Osteocyte (in vitro differentiated cells): Measurements from ENCODE around the gene DPF3. TPM values are rescaled to one million over a fixed set of nuclear protein-coding genes. Genes with fewer than 3 reads are reported as not detected.

Source experiments
- DNase-seq: peaks from one replicate; pipeline ENCODE4 v3.0.0; 2021; ENCODE audit warnings: mixed read lengths; ENCODE audit not compliant: unreplicated experiment; ENCODE audit errors: extremely low spot score
- H3K27ac Mint-ChIP-seq: one replicate; pipeline ENCODE4 v1.8.0; 2021; ENCODE audit warnings: mild to moderate bottlenecking, mixed read lengths; ENCODE audit not compliant: unreplicated experiment
- H3K27me3 Mint-ChIP-seq: one replicate; pipeline ENCODE4 v1.8.0; 2021; ENCODE audit warnings: mixed read lengths; ENCODE audit not compliant: unreplicated experiment
- H3K36me3 Mint-ChIP-seq: one replicate; pipeline ENCODE4 v1.8.0; 2021; ENCODE audit warnings: mixed read lengths; ENCODE audit not compliant: unreplicated experiment
- H3K4me1 Mint-ChIP-seq: one replicate; pipeline ENCODE4 v1.8.0; 2021; ENCODE audit warnings: mixed read lengths; ENCODE audit not compliant: unreplicated experiment
- H3K4me3 Mint-ChIP-seq: one replicate; pipeline ENCODE4 v1.8.0; 2021; ENCODE audit warnings: mild to moderate bottlenecking, moderate library complexity, mixed read lengths; ENCODE audit not compliant: unreplicated experiment
- H3K9me3 Mint-ChIP-seq: one replicate; pipeline ENCODE4 v1.8.0; 2021; ENCODE audit warnings: mixed read lengths; ENCODE audit not compliant: unreplicated experiment
- CTCF ChIP-seq: fragments of 200-600 bp; sonication (generic); IDR thresholded peaks from 2 replicates; pipeline ENCODE4 v1.5.0; 2021; ENCODE audit warnings: antibody characterized with exemption, mild to moderate bottlenecking, moderate library complexity
- total RNA-seq: library from RNA; stranded (reverse); gene quantifications from 2 replicates; pipeline ENCODE4 v1.2.1, GENCODE V29; 2021

DPF3 gene
- total RNA-seq, 1 donor from 2014 or later: 5.8 TPM

GRCh38 chr14:72721083-72721482 is 172.8 kb downstream of the DPF3 start:
- H3K4me1 Mint-ChIP-seq: peaks cover 41% of the 10 kb centered on the region
- H3K36me3 Mint-ChIP-seq: no peaks in the 10 kb centered on the region
- no peak overlapping the region for H3K27ac Mint-ChIP-seq
- no peaks in the 10 kb centered on the region for H3K9me3 Mint-ChIP-seq
- TF ChIP-seq CTCF: no peak
- no peaks in the 10 kb centered on the region for H3K27me3 Mint-ChIP-seq
- DNase-seq: no peak
- H3K4me3 Mint-ChIP-seq: no peak overlapping the region

- Mint-ChIP-seq H3K27ac (no peak overlapping the region), H3K4me1 (peaks cover 20% of the 10 kb centered on the region), H3K27me3 (no peaks in the 10 kb centered on the region), H3K4me3 (no peak overlapping the region), H3K36me3 (no peaks in the 10 kb centered on the region), H3K9me3 (no peaks in the 10 kb centered on the region)
- no peak for TF ChIP-seq CTCF
- no peak for DNase-seq
Measured at GRCh38 chr14:72717220-72717619, 176.7 kb downstream of the DPF3 start.

- Mint-ChIP-seq H3K9me3 (no peaks in the 10 kb centered on the region), H3K4me3 (no peak overlapping the region), H3K36me3 (no peaks in the 10 kb centered on the region), H3K4me1 (peaks cover 14% of the 10 kb centered on the region), H3K27ac (no peak overlapping the region), H3K27me3 (no peaks in the 10 kb centered on the region)
- no peak for DNase-seq
- no peak for TF ChIP-seq CTCF
Measured at GRCh38 chr14:72716476-72716875, 177.4 kb downstream of the DPF3 start.

GRCh38 chr14:72715850-72716228 is 178.1 kb downstream of the DPF3 start:
- no peaks in the 10 kb centered on the region for H3K9me3 Mint-ChIP-seq
- TF ChIP-seq CTCF: no peak
- no peak overlapping the region for H3K4me3 Mint-ChIP-seq
- H3K4me1 Mint-ChIP-seq: peaks cover 14% of the 10 kb centered on the region
- H3K27ac Mint-ChIP-seq: no peak overlapping the region
- no peaks in the 10 kb centered on the region for H3K27me3 Mint-ChIP-seq
- DNase-seq: no peak
- no peaks in the 10 kb centered on the region for H3K36me3 Mint-ChIP-seq

GRCh38 chr14:72715215-72715849 is 178.6 kb downstream of the DPF3 start:
- H3K27ac Mint-ChIP-seq: no peak overlapping the region
- H3K27me3 Mint-ChIP-seq: no peaks in the 10 kb centered on the region
- no peak overlapping the region for H3K4me3 Mint-ChIP-seq
- H3K36me3 Mint-ChIP-seq: no peaks in the 10 kb centered on the region
- peaks cover 14% of the 10 kb centered on the region for H3K4me1 Mint-ChIP-seq
- no peak for DNase-seq
- no peak for TF ChIP-seq CTCF
- H3K9me3 Mint-ChIP-seq: no peaks in the 10 kb centered on the region
